T-cell (primary cell): Measurements from ENCODE around the gene QRSL1. TPM values are rescaled to one million over a fixed set of nuclear protein-coding genes. Genes with fewer than 3 reads are reported as not detected.
A peak's percentile ranks its signal among the peaks of the same experiment; 100 is the strongest.

Source experiments
- ATAC-seq, 4 experiments: fragments of 200-7000 bp in 3 of 4; fragments of 150-1000 bp in 1 of 4; cut with Tn5 transposase; replicated peaks in 1 of 4; 1 replicate in 3 of 4; 2 replicates in 1 of 4; pipeline ENCODE4 v1.10.0; 2021; ENCODE audit warnings: moderate library complexity in 3 of 4, mild to moderate bottlenecking in 2 of 4, moderate number of reproducible peaks in 1 of 4
- CTCF ChIA-PET, 2 donors: fragments of 300-600 bp; sonication (Branson Sonifier 250); formaldehyde crosslinking; loops; one replicate each; lab custom pipeline; 2022; ENCODE audit warnings: antibody characterized with exemption in 2 of 2; lab: Charles Lee
- POLR2A ChIA-PET, 2 donors: fragments of 300-600 bp; sonication (Branson Sonifier 250); formaldehyde crosslinking; loops; one replicate each; lab custom pipeline; 2022; ENCODE audit warnings: antibody characterized with exemption in 2 of 2; lab: Charles Lee
- DNase-seq, 35 experiments: peaks; one replicate each; pipeline versions ENCODE4 v3.0.0 to v3.0.0-alpha.2; 2013 to 2023
- H3K27ac ChIP-seq: one replicate; pipeline ENCODE4 v1.5.1; 2013; ENCODE audit warnings: low read length
- H3K27me3 ChIP-seq, 2 experiments: replicated peaks in 1 of 2; 1 replicate in 1 of 2; 2 replicates in 1 of 2; pipeline versions ENCODE4 v1.6.1 to v1.7.0; 2013; ENCODE audit warnings: low read length in 1 of 2, mixed read lengths in 1 of 2; ENCODE audit not compliant: control insufficient read depth in 2 of 2, insufficient read depth in 2 of 2; ENCODE audit errors: extremely low read depth in 1 of 2
- H3K36me3 ChIP-seq, 2 donors: 1 replicate in 1 of 2; 2 replicates in 1 of 2; pipeline versions ENCODE4 v1.6.1 to v1.7.0; 2013; ENCODE audit warnings: low read length in 1 of 2; ENCODE audit not compliant: control insufficient read depth in 2 of 2, insufficient read depth in 1 of 2; ENCODE audit errors: extremely low read depth in 1 of 2
- H3K4me1 ChIP-seq, 2 experiments: 1 replicate in 1 of 2; 2 replicates in 1 of 2; pipeline versions ENCODE4 v1.6.1 to v1.7.0; 2013; ENCODE audit warnings: low read length in 2 of 2, mixed read lengths in 1 of 2; ENCODE audit not compliant: insufficient read depth in 2 of 2, control insufficient read depth in 1 of 2; ENCODE audit errors: extremely low read depth in 1 of 2
- H3K4me3 ChIP-seq, 2 donors: 1 replicate in 1 of 2; 2 replicates in 1 of 2; pipeline versions ENCODE4 v1.5.1 to v1.7.0; 2013; ENCODE audit warnings: mild to moderate bottlenecking in 2 of 2, low read length in 1 of 2, moderate library complexity in 1 of 2; ENCODE audit not compliant: control insufficient read depth in 1 of 2; ENCODE audit errors: extremely low read depth in 1 of 2
- H3K9me3 ChIP-seq: 2 replicates; pipeline ENCODE4 v1.7.0; 2013
- H3K27ac Mint-ChIP-seq, 2 donors: one replicate each; pipeline ENCODE4 v1.8.0; 2020 to 2021; ENCODE audit warnings: mild to moderate bottlenecking in 2 of 2, mixed read lengths in 2 of 2
- H3K27me3 Mint-ChIP-seq, 2 donors: one replicate each; pipeline ENCODE4 v1.8.0; 2021 to 2022; ENCODE audit warnings: mixed read lengths in 2 of 2
- H3K36me3 Mint-ChIP-seq: one replicate; pipeline ENCODE4 v1.8.0; 2021; ENCODE audit warnings: mixed read lengths
- H3K4me1 Mint-ChIP-seq, 3 donors: one replicate each; pipeline ENCODE4 v1.8.0; 2020 to 2022; ENCODE audit warnings: mixed read lengths in 3 of 3, mild to moderate bottlenecking in 1 of 3
- H3K4me3 Mint-ChIP-seq, 3 donors: one replicate each; pipeline ENCODE4 v1.8.0; 2020 to 2022; ENCODE audit warnings: mild to moderate bottlenecking in 3 of 3, mixed read lengths in 3 of 3, moderate library complexity in 3 of 3
- H3K9me3 Mint-ChIP-seq, 3 donors: one replicate each; pipeline ENCODE4 v1.8.0; 2020 to 2022; ENCODE audit warnings: mixed read lengths in 3 of 3
- WGBS: methylation state at CpG from one replicate; pipeline ENCODE4 v1.1.5; 2013; ENCODE audit warnings: missing lambda C conversion rate; ENCODE audit not compliant: insufficient coverage; 5-methylcytosine and 5-hydroxymethylcytosine counted together
- total RNA-seq, 35 experiments: library from RNA in 6 of 35; stranded (reverse) in 6 of 35; fragments of 120-200 nt in 1 of 35; gene quantifications; one replicate each; pipeline versions ENCODE4 v1.2.1 to v1.2.4 and lab custom pipeline; 2013 to 2026

The QRSL1 gene
- total RNA-seq, 5 donors from 2014 or later (not counting 1 experiment from before 2014, with no cell fraction given): 7.6 to 13.8 (median 12.3) TPM

- peaks cover 0 to 5% of the 10 kb centered on the region in 2 experiments for H3K4me1 ChIP-seq
- CTCF ChIA-PET: no interaction called here
- POLR2A ChIA-PET: no interaction called here
- peaks cover 22 to 26% of the 10 kb centered on the region in 2 donors for H3K27me3 Mint-ChIP-seq
- H3K27ac ChIP-seq: no peak overlapping the region
- H3K9me3 ChIP-seq: no peaks in the 10 kb centered on the region
- WGBS: 49% methylated on average over 6 of the region's 10 CpGs
- H3K36me3 Mint-ChIP-seq: no peaks in the 10 kb centered on the region
- H3K9me3 Mint-ChIP-seq: peaks cover 0 to 5% (median 4%) of the 10 kb centered on the region in 3 donors
- ATAC-seq (no peak), DNase-seq (no peak)
- no peak overlapping the region for H3K4me3 ChIP-seq
- no peaks in the 10 kb centered on the region for H3K36me3 ChIP-seq
- H3K4me3 Mint-ChIP-seq: no peak overlapping the region
- H3K27me3 ChIP-seq: peaks cover 0 to 9% of the 10 kb centered on the region in 2 experiments
- peaks cover 0 to 2% (median 0%) of the 10 kb centered on the region in 3 donors for H3K4me1 Mint-ChIP-seq
- peak overlapping the region in 1 of 2 donors; percentile 17 for H3K27ac Mint-ChIP-seq
Measured at GRCh38 chr6:106702451-106703110, 73.2 kb downstream of the QRSL1 start.

- WGBS: 85% methylated on average over 3 of the region's 4 CpGs
- Mint-ChIP-seq H3K9me3 (peaks cover 0 to 5% (median 4%) of the 10 kb centered on the region in 3 donors), H3K27ac (no peak overlapping the region), H3K27me3 (peaks cover 20 to 26% of the 10 kb centered on the region in 2 donors), H3K36me3 (no peaks in the 10 kb centered on the region), H3K4me1 (peaks cover 0 to 2% (median 0%) of the 10 kb centered on the region in 3 donors), H3K4me3 (no peak overlapping the region)
- Histone ChIP-seq H3K36me3 (no peaks in the 10 kb centered on the region), H3K4me1 (peaks cover 0 to 5% of the 10 kb centered on the region in 2 experiments), H3K27ac (no peak overlapping the region), H3K4me3 (no peak overlapping the region), H3K9me3 (no peaks in the 10 kb centered on the region), H3K27me3 (peaks cover 0 to 6% of the 10 kb centered on the region in 2 experiments)
- POLR2A ChIA-PET: no interaction called here
- DNase-seq (no peak), ATAC-seq (no peak)
- CTCF ChIA-PET: no interaction called here
Measured at GRCh38 chr6:106704327-106704726, 74.9 kb downstream of the QRSL1 start.

- CTCF ChIA-PET: no interaction called here
- 87% methylated on average over 4 of the region's 6 CpGs for WGBS
- Histone ChIP-seq H3K27me3 (peaks cover 0 to 6% of the 10 kb centered on the region in 2 experiments), H3K36me3 (no peaks in the 10 kb centered on the region), H3K27ac (no peak overlapping the region), H3K4me3 (no peak overlapping the region), H3K4me1 (peaks cover 0 to 5% of the 10 kb centered on the region in 2 experiments), H3K9me3 (no peaks in the 10 kb centered on the region)
- no peak overlapping the region for H3K27ac Mint-ChIP-seq
- H3K4me1 Mint-ChIP-seq: peaks cover 0 to 2% (median 0%) of the 10 kb centered on the region in 3 donors
- no peaks in the 10 kb centered on the region for H3K36me3 Mint-ChIP-seq
- no peak overlapping the region for H3K4me3 Mint-ChIP-seq
- no peak for ATAC-seq
- POLR2A ChIA-PET: no interaction called here
- H3K27me3 Mint-ChIP-seq: peaks cover 20% of the 10 kb centered on the region in 2 donors
- H3K9me3 Mint-ChIP-seq: peaks cover 0 to 5% (median 4%) of the 10 kb centered on the region in 3 donors
- no peak for DNase-seq
Measured at GRCh38 chr6:106705156-106705555, 75.8 kb downstream of the QRSL1 start.

- DNase-seq: no peak
- H3K27ac ChIP-seq: no peak overlapping the region
- H3K36me3 Mint-ChIP-seq: no peaks in the 10 kb centered on the region
- ATAC-seq: no peak
- ChIA-PET CTCF (no interaction called here), POLR2A (no interaction called here)
- no peaks in the 10 kb centered on the region for H3K4me1 ChIP-seq
- no peaks in the 10 kb centered on the region for H3K9me3 ChIP-seq
- peaks cover 19 to 20% of the 10 kb centered on the region in 2 donors for H3K27me3 Mint-ChIP-seq
- H3K4me3 Mint-ChIP-seq: no peak overlapping the region
- no CpG with 5 or more reads among the region's 1 CpG for WGBS
- no peaks in the 10 kb centered on the region for H3K4me1 Mint-ChIP-seq
- H3K9me3 Mint-ChIP-seq: no peaks in the 10 kb centered on the region
- peaks cover 0 to 5% of the 10 kb centered on the region in 2 experiments for H3K27me3 ChIP-seq
- no peak overlapping the region for H3K27ac Mint-ChIP-seq
- no peak overlapping the region for H3K4me3 ChIP-seq
- no peaks in the 10 kb centered on the region for H3K36me3 ChIP-seq
Measured at GRCh38 chr6:106710580-106710979, 81.2 kb downstream of the QRSL1 start.

GRCh38 chr6:106714281-106714680 is 84.9 kb downstream of the QRSL1 start:
- no peaks in the 10 kb centered on the region for H3K4me1 Mint-ChIP-seq
- H3K4me3 ChIP-seq: no peak overlapping the region
- DNase-seq: no peak
- H3K36me3 ChIP-seq: no peaks in the 10 kb centered on the region
- no peaks in the 10 kb centered on the region for H3K9me3 ChIP-seq
- no peak for ATAC-seq
- no peaks in the 10 kb centered on the region for H3K4me1 ChIP-seq
- H3K4me3 Mint-ChIP-seq: no peak overlapping the region
- peaks cover 26 to 27% of the 10 kb centered on the region in 2 donors for H3K27me3 Mint-ChIP-seq
- 100% methylated on average over 1 of the region's 2 CpGs for WGBS
- ChIA-PET POLR2A (interaction anchor here in 1 of 2 donors (0.6 kb wide), 1 partner anchor 158 kb away, joined by 10 read pairs; no protein-coding TSS in a partner anchor), CTCF (no interaction called here)
- no peak overlapping the region for H3K27ac ChIP-seq
- H3K27me3 ChIP-seq: peaks cover 0 to 5% of the 10 kb centered on the region in 2 experiments
- no peaks in the 10 kb centered on the region for H3K36me3 Mint-ChIP-seq
- no peak overlapping the region for H3K27ac Mint-ChIP-seq
- no peaks in the 10 kb centered on the region for H3K9me3 Mint-ChIP-seq

GRCh38 chr6:106715922-106716321 is 86.5 kb downstream of the QRSL1 start:
- H3K4me1 ChIP-seq: no peaks in the 10 kb centered on the region
- no peak overlapping the region for H3K27ac ChIP-seq
- DNase-seq (no peak), ATAC-seq (no peak)
- no peak overlapping the region for H3K4me3 Mint-ChIP-seq
- CTCF ChIA-PET: no interaction called here
- H3K4me1 Mint-ChIP-seq: no peaks in the 10 kb centered on the region
- H3K36me3 Mint-ChIP-seq: no peaks in the 10 kb centered on the region
- H3K36me3 ChIP-seq: no peaks in the 10 kb centered on the region
- H3K27ac Mint-ChIP-seq: no peak overlapping the region
- no peak overlapping the region for H3K4me3 ChIP-seq
- H3K27me3 ChIP-seq: peaks cover 0 to 5% of the 10 kb centered on the region in 2 experiments
- POLR2A ChIA-PET: no interaction called here
- no peaks in the 10 kb centered on the region for H3K9me3 Mint-ChIP-seq
- H3K9me3 ChIP-seq: no peaks in the 10 kb centered on the region
- WGBS: 64% methylated on average over 5 of the region's 5 CpGs
- peaks cover 24 to 26% of the 10 kb centered on the region in 2 donors for H3K27me3 Mint-ChIP-seq
